RWPE1 (cell line): ENCODE results near the gene MAPK8.

Experiments used
- CTCF ChIA-PET: fragments of 350-600 bp; sonication (Branson Sonifier 250); formaldehyde crosslinking; extraction: SDS; loops from one replicate; lab custom pipeline; 2021; lab: Yijun Ruan, JAX
- POLR2A ChIA-PET: fragments of 400-600 bp; formaldehyde crosslinking; extraction: SDS; loops from one replicate; lab custom pipeline; 2020; ENCODE audit warnings: antibody characterized with exemption; ENCODE audit not compliant: low non-redundant PET; lab: Yijun Ruan, JAX
- DNase-seq: peaks from one replicate; pipeline ENCODE4 v3.0.0; 2012; ENCODE audit warnings: low spot score
- H3K27ac ChIP-seq: fragments of 450-650 bp; 2 replicates; pipeline ENCODE4 v1.5.1; 2017
- CTCF ChIP-seq: fragments of 450-650 bp; conservative IDR thresholded peaks from 2 replicates; pipeline ENCODE4 v1.5.1; 2017; ENCODE audit warnings: low read depth, mild to moderate bottlenecking

The MAPK8 gene

GRCh38 chr10:48468130-48468790 lies 161.8 kb downstream of the MAPK8 start:
- ChIA-PET CTCF (no interaction called here), POLR2A (no interaction called here)
- TF ChIP-seq CTCF: no peak
- no peak overlapping the region; the same call in none of the 2 replicates for H3K27ac ChIP-seq
- DNase-seq: no peak

GRCh38 chr10:48468866-48469511 lies 162.5 kb downstream of the MAPK8 start:
- ChIA-PET POLR2A (no interaction called here), CTCF (interaction anchor here (0.9 to 1.2 kb wide), 3 partner anchors 24 to 37 kb away, joined by 3 to 4 read pairs (median 4); no protein-coding TSS in a partner anchor)
- H3K27ac ChIP-seq: no peak overlapping the region; the same call in 1 of the 2 replicates
- TF ChIP-seq CTCF: no peak
- DNase-seq: no peak

GRCh38 chr10:48469516-48470020 lies 163.1 kb downstream of the MAPK8 start:
- no peak for DNase-seq
- H3K27ac ChIP-seq: no peak overlapping the region; the same call in 1 of the 2 replicates
- TF ChIP-seq CTCF: no peak
- POLR2A ChIA-PET: no interaction called here
- CTCF ChIA-PET: interaction anchor here (0.9 to 1.2 kb wide), 3 partner anchors 24 to 36 kb away, joined by 3 to 4 read pairs (median 4); no protein-coding TSS in a partner anchor

- ChIA-PET POLR2A (no interaction called here), CTCF (interaction anchor here (0.7 to 1.7 kb wide), 5 partner anchors 25 to 1317 kb away, joined by 3 to 4 read pairs (median 4); no protein-coding TSS in a partner anchor)
- DNase-seq: no peak
- no peak for TF ChIP-seq CTCF
- H3K27ac ChIP-seq: peak overlapping the region; percentile 80
Observed at GRCh38 chr10:48470115-48470892, 163.8 kb downstream of the MAPK8 start.

GRCh38 chr10:48470893-48471805 lies 164.7 kb downstream of the MAPK8 start:
- TF ChIP-seq CTCF: 0 out of 2 replicates have a peak, but pooled peaks have one; percentile 12
- ChIA-PET POLR2A (no interaction called here), CTCF (interaction anchor here (0.7 to 1.7 kb wide), 7 partner anchors 53 to 1316 kb away, joined by 3 to 4 read pairs (median 3); no protein-coding TSS in a partner anchor)
- peak overlapping the region; percentile 80 for H3K27ac ChIP-seq
- peak; percentile 96 for DNase-seq
